SH-SY5Y (cell line): ENCODE results near the gene FTHL17.

Experiments used
- GATA2 ChIP-seq: IDR thresholded peaks from 2 replicates; pipeline ENCODE4 v1.6.1; 2011; ENCODE audit warnings: mild to moderate bottlenecking, low read depth, low read length
- GATA3 ChIP-seq: IDR thresholded peaks from 2 replicates; pipeline ENCODE4 v1.6.1; 2011; ENCODE audit warnings: low read depth, mild to moderate bottlenecking, low read length, moderate library complexity

Gene FTHL17

GRCh38 chrX:31063114-31063513, 8.7 kb downstream of the FTHL17 start:
- TF ChIP-seq GATA3 = no peak
- no peak for TF ChIP-seq GATA2

- TF ChIP-seq GATA3 (no peak), GATA2 (no peak)
These were observed 10.8 kb downstream of the FTHL17 start for GRCh38 chrX:31061091-31061490.

GRCh38 chrX:31060016-31060415, 11.8 kb downstream of the FTHL17 start:
- TF ChIP-seq GATA3 (no peak), GATA2 (no peak)

GRCh38 chrX:31058284-31058683, 13.6 kb downstream of the FTHL17 start:
- TF ChIP-seq GATA2 = no peak
- TF ChIP-seq GATA3 = no peak

GRCh38 chrX:31057691-31058090, 14.2 kb downstream of the FTHL17 start:
- TF ChIP-seq GATA2 (no peak), GATA3 (no peak)

GRCh38 chrX:31057291-31057690, 14.6 kb downstream of the FTHL17 start:
- TF ChIP-seq GATA2 (no peak), GATA3 (no peak)

GRCh38 chrX:31053621-31054020, 18.2 kb downstream of the FTHL17 start:
- no peak for TF ChIP-seq GATA2
- no peak for TF ChIP-seq GATA3

- TF ChIP-seq GATA3 (no peak), GATA2 (no peak)
These were observed 32.5 kb downstream of the FTHL17 start for GRCh38 chrX:31039327-31039711.

GRCh38 chrX:31038575-31039326, 33.1 kb downstream of the FTHL17 start:
- TF ChIP-seq GATA3 = no peak
- no peak for TF ChIP-seq GATA2

- no peak for TF ChIP-seq GATA3
- no peak for TF ChIP-seq GATA2
These were observed 34.9 kb downstream of the FTHL17 start for GRCh38 chrX:31036895-31037294.

- TF ChIP-seq GATA2 = no peak
- TF ChIP-seq GATA3 = no peak
These were observed 44.5 kb downstream of the FTHL17 start for GRCh38 chrX:31027351-31027750.

GRCh38 chrX:31024866-31025265, 47.0 kb downstream of the FTHL17 start:
- TF ChIP-seq GATA3 (no peak), GATA2 (no peak)

- TF ChIP-seq GATA2 (no peak), GATA3 (no peak)
These were observed 50.3 kb downstream of the FTHL17 start for GRCh38 chrX:31021537-31021936.
